Measurements from ENCODE around the gene TAC4.

Gene TAC4, protein sequence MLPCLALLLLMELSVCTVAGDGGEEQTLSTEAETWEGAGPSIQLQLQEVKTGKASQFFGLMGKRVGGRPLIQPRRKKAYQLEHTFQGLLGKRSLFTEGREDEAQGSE

DNA sequence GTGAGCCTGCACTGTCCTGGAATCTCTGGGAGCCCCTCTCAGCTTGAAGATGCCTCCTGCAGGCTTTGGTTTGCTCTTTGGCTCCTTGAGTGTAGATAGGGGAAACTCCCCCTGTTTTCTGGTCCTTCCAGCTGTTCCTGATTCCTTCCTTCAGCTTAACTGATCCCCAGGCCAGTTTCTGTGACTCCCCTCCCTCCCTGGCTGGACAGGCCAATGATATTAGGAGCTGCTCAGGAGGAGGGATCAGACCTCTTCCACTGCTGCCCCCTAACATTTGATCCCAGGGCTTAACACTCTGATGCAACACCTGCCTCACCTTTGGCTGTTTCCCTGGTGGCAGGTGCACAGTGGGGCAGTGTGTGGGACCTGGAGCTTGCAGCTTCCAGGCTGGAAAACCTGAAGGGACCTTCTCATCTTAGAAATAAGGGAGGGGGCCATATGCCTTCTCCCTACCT is at the start of gene TAC4:
Gene TAC4, minus strand, starts transcription at position 51 of the 455 bp plus-strand sequence. CDS start 52 bp downstream, outside the sequence.
- no peak for DNase-seq

DNA sequence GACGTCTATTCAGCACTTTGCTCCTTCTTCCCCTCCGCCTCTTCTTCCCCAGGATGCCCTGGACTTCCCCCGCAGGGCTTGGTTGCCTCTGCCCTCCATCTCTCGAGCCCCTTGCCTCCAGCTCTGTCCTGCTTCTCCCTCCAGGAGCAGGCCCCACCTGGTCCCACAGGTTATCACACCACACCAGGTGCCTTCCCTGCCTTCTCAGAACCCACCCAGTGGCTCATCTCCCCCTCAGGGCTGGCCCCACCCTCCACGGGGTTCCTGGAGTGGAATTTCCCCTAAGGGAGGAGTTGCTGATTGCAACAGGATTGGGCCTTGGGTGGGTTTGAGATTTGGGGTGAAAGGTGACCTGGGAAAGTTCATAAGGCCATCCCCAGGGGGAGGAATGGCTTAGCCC is 49.0 kb upstream of the TAC4 start:
- DNase-seq = no peak

DNA sequence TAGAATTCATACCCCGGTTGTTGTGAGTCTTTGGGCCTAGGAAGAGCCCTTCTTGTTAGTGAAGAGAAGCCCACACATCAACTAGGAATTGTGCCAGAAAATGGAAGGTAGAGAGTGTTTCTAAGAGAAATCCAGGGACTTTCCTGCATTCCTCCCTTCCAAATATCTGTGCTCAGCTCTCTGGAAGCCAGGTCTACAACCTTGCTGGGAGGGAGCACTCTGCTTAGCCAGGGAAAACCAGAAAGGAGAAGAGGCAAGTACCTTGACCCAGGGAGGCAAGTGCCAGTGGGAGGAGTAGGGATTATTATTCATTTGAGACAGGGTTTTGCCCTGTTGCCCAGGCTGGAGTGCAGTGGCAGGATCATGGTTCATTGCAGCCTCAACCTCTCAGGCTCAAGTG is 48.4 kb upstream of the TAC4 start:
- DNase-seq = no peak

DNA sequence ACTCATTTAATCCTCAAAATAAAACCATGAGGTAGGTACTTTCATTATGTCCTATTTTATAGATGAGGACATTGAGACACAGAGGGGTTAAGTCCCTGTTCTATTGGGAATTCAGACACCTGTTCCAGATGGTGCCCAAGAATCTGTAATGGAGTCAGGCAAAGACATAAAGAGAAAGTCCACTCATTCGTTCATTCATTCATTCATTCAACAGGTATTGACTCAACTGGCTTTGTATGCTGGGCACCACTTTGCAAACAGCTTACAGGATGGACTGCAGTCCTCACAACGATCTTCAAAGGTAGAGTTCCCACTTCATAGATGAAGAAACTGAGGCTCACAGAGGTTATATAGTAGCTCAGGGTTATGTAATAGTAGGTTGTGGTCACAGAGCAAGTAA is 47.9 kb upstream of the TAC4 start:
- no peak for DNase-seq

DNA sequence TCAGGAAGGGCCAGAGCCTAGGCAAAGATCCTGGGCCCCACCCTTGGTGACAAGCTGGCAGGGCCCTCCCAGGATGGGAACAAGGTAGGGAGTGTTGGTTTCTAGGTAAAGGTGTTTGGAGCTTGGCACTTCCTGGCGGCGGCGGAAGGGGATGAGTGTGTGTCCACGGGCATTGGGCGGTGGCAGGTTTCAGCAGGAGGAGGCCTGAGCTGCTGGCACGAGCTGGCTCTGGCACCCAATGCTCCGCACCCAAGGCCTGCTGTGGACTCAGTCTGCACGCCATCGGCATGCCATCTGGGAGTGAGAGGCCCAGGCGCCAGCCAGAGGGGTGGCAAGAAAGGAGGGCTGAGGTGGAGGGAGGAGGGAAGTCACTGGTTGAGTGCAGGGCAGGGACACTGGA is 46.9 kb upstream of the TAC4 start:
- no peak for DNase-seq

DNA sequence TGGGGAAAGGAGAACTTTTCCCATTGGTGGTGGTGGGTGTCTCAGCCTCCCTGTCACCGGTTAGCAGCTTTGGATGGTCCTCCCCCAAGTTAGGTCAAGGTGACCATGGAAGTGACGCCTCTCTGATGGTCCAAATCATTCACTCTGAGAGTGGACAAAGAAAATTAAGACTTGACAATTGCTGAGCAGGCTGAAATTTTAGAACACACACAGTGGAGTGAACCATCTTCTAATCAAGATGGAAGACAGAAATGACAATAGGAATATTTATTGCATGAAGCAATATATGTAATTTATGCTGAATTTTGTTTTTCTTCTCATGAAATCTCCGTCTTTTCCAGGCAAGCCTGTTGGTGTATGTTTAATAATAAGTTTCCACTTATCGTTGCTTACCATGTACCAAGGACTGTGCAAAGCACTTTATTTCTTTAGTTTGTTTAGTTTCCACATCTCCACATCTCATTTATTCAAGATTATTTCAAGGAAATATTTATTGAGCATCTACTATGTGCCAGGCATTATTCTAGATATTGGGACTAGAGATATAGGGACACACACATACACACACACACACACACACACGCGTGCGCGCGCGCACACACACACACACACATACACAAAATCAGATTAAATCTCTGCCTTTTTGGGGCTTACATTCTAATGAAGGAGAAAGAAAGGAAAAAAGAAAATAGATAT is 44.0 kb upstream of the TAC4 start:
- DNase-seq = no peak

DNA sequence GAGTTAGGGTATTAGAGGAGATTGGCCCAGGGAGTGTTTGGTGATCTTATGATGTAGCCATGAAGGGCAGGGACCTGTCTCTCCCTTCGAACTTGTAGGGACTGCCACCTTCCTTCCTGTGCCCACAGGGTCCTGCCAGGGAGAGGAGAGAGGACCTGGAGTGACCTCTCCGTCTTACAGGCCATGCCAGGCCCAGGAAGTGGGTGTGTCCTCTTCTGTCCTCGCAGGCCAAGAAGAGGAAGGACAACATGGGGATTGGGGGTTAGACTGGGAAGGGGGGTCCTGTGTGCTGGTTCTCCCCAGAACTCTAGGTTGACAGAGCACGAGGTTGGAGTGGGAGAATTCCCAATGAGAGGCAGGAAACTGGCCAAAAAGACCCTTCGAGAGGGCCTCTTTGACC is 43.4 kb upstream of the TAC4 start:
- no peak for DNase-seq

DNA sequence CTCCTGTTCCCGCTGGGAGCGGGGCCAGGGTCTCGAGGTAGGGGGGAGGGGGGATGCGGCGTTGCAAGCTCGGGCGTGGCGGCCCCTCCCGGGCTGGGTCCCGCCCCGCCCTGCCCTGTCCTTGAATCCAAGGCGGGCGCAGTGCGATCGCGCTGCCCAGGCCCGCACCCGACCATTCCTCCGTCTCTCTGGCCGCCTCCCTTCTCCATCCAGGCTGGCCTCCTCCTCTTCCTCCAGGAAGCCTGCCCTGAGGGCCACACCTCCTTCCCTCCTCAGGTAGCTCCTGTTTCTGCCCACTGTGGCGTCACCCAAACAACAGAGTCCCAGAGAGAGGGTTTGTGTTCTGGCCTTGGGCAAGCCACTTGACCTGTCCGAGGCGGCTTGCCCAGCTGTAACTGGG is 43.0 kb upstream of the TAC4 start:
- no peak for DNase-seq

DNA sequence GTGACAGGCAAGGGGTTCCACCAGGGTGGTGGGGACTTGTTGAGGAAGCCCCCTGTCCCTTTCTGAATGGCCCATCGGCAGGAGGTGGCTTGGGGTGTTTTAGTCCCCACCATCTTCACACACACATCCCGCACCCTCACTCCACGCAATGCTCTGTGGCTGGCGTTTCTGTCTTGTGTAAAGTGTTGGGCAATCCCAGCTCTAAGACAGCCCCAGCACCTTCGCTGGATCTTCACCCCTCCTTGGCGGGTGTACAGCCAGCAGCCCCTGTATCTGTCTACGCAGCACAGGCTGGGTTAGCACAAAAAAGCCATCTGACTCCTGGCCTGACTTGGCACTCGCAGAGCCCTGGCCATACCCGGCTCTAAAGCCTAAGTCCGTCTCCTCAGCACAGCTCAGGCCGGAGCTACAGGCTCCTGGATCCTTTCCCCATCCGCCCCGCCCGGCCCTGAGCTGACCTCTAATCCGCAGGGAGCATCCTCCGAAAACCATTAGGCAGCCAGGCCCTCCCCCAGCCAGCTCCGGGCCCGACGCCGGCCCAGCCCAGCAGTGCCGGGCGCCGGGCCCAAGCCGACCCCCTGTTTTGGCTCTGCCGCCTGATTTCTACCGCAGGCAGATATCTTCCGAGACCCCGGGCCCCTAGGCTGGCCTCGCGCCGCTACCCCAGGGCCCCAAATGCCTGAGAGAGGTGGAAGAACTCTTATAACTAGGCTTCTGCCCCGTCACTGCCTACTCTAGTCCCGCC is 42.4 kb upstream of the TAC4 start:
- no peak for DNase-seq

DNA sequence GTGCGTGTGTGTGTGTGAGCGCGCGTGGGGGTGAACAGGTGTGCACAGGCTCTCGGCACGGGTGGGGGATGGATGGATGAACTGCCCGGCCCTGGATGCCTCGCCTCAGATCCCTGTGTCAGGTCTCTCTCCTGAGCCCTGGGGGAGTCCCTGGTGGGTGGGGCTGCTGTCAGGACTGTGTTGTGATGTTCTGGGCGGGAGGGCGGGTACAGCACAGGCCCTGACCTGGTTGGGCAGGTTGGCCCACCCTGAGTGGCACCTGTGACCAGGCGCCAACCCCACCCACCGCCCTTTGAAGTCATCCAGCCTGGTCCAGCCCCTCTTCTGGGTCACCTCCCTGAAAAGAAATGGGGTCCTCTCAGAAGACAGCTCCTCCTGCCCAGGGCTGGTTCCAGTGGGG is 41.6 kb upstream of the TAC4 start:
- DNase-seq = no peak

DNA sequence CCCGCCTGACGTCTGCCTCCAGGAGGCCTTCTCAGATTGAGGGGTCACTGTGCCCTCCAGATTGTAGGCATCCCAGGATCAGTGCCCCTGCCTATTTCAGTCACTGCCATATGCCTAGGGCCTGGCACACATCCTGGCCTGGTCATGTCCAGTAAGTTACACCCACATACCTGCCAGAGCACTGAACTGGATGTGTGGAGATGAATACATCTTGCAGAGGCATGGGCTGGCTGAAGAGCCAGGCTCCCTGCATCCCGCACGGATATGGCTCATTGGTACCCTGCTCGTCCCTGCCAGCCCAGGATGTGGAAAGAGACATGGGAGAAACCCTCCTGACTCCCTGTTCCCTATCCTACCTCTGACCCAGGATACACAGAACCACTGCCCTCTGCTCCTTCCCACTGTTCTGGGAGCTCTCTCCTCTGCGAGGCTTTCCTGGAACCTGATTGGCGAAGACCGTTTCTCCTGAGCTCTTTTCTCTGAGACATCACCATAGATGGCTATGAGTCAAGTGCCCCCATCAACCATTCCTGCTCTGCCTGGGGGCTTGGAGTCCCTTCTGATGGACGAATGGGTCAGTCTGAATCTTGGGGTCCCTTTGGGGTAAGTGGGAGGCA is 40.0 kb upstream of the TAC4 start:
- DNase-seq = no peak

DNA sequence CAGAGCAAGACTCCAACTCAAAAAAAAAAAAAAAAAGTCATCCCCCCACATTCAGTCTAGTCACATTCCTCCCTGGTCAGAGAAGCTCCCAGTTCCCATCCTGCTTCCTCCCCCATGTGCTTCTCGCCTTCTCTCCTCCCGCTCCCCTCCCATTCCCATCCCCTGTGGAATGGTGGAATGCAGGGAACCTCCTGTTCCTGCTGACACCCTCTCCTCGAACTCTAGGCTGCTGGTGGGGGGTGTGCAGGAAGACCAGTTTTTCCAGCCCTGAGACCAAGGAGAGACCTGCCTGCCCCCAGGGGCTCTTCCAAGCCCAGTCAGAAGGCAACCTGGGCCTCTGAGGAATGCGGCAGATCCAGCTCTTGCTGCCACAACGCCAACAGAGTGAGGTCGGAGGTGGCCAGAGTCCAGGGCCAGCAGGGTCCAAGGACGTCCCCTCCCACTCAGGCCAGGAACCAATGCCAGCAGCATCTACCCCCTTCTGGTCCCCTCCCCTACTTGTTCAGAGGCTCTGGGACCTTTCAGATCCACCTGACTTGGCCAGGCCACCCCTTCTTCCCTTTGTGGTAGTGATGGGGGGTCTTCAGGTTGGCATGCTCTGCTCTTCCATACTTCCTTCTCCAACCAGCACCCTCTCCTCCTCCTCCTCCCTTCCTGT is 39.3 kb upstream of the TAC4 start:
- no peak for DNase-seq

DNA sequence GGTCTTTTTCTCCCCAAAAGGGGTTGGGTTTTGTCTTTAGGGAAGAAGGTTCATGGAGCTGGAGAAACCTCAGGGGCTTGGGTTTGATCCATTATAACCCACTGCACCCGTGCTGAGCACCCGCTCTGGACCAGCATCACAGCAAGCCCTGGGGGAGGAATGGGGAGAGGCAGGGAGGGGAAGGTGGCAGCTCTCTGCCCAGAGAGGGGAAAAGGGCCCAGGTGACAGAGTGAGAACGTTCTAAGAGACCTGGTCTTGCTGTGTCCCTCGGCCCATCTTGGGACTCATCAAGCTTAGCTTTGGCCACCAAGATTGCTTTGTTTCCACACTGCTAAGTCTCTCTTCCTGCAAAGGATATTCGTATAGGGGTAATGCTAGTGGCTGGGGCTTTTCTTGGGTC is 38.2 kb upstream of the TAC4 start:
- no peak for DNase-seq

DNA sequence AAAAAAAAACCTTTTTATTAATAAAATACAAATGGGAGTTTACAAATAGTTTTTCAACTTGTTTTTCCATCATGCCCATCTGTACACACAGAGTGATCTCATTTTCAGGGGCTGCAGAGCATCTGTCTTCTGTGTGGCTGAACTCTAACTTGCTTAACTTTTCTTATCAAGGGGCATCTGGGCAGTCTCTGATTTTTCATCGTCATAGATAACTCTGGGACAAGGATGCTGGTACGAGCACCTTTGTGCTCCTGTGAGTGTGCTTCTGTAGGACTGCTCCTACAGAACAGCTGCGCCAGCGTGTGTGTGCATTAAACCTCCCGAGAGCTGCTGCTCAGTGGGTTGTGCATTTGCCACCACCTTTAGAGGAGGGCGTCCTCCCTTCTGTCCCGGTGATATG is 34.6 kb upstream of the TAC4 start:
- DNase-seq = no peak

DNA sequence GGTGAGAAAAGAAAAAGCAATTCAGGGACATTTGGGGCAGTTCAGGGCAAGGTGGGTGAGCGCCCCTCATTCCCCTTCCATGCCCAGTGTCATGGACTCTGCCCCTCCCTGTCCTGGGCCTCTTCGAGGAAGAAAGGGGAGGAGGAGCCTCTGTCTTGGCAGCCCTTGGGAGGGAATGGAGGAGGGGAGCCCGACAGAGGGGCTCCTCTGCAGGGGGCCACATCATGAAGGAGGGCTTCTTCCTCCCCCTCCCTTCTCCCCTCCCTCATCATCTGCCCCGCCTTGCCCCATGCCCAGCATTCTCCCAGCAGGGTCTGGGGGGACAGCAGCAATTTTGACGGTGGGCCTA is 33.2 kb upstream of the TAC4 start:
- no peak for DNase-seq

DNA sequence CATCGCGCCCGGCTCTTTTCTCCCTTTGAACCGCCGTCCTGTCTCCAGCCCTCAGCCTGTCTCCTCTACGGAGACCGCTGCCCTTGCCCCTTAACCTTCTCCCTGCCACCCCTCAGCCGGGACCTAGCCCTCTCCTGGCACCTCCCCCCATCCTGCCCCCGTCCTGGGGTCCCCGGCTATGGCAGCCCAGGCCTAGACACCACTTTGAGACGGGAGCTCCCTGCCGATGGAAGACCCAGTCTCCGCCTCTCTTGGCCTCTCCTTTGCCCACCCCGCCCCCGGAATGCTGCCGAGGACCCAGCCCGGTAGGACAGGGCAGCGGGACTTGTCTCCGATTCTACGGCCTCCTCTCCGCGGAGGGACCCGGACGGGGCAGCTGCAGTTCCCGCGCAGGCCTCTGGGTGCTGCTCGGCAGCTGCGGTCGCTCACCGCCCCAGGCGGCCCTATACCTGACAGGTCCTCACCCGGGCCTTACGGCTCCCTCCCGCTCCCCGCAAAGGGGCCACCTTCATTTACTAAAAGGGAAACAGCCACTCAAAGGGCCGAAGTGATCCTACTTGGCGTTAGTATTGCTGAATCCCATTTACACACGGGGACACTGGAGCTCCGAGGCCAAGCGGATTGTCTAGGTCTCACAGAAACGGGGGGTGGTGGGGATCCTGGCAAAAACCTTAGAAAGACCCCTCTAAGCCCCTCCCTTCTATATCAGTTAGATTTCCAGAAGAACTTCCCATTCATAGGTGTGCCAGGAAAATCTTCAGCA is 32.6 kb upstream of the TAC4 start:
- peak; percentile 58 for DNase-seq

DNA sequence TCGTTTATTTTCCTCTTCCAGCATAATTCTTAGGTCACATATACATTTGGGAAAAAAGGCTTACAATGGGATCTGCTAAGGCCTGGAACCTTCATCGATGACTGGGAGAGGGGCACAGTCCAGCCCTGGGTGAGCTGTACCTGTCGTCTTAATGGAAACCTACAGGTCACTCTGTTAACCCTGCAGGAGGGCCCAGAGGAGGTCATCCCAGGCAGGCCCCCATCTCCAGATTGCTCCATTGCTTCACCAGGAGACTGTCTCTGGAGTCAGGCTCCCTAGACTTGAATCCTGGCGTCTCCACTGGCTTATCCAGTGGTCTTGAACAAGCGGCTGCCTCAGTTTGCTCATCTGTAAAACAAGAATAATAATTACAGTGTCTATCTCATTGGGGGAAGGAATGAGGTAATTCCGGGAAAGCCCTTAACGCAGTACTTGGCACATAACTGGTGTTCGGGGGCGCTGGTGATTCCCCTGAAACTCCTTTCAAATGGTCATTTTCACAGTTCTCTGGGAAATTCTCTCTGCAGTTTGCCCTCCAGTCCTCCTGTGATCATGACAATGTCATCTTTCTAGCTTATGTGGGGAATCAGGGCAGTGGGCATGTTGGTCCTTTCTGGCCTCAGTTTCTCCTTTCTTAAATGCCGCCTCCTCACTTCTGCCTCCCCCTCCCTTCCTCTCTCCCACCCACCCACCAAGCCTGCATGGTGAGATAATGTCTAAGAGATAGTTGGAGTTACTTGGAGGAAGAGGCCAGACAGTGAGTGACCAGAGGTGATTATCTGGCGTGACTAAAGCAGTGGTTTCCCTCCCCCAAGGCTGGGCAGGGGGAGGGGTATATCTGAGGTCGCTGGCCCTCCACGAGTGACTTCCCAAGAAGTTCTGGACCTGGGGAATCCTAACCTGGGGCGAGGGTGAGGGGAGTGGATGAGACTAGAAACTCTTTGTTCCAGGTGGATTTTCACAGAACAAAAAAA is 31.3 kb upstream of the TAC4 start:
- DNase-seq = no peak

DNA sequence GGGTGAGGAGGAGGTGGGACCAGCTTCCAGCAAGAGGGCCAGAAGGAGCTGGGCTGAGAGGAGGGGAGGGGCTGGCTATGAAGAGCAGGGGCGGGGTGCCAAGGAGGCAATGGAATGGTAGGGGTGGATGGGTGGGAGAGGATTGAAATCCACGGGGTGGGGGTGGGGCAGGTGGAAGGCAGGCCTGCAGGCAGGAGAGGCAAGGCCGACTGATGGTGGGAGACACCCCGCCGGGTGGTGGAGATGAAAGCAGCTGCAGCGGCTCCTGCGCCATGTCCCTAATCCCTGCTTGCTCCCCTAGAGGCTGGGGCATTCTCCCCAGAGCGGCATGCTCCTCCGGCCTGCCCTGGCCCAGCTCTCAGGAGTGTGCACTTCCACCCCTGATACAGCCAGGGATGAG is 27.8 kb upstream of the TAC4 start:
- no peak for DNase-seq

DNA sequence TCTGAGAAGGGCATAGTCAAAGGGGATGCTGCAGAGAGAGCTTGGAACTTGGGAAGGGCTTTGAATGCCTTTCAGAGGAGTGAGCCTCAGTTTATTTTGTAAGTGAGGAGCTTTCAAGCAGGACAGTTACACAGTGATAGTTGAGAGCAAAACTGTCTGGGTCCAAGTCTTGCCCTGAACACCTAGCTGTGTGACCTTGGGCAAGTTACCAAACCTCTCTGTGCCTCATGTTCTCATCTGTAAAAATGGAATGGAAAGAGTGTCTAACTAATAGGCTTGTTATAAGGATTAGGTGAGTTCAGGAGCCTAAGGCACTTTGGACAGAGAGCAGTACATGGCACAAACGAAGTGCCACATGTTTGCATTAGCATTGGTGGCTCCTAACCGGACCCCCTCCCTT is 27.0 kb upstream of the TAC4 start:
- DNase-seq = no peak

DNA sequence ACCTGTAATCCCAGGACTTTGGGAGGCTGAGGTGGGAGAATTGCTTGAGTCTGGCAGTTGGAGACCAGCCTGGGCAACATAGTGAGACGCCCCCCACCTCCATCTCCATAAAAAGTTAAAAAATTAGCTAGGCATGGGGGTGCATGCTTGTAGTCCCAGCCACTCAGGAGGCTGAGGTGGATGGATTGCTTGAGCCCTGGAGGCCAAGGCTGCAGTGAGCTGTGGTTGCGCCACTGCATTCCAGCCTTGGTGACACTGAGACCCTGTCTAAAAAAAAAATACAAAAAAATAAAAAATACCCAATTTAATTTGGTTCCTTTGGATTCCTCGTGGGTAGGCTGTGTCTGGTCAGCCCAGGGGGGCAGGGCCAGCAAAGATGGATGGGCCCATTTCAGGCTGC is 26.1 kb upstream of the TAC4 start:
- DNase-seq = no peak

DNA sequence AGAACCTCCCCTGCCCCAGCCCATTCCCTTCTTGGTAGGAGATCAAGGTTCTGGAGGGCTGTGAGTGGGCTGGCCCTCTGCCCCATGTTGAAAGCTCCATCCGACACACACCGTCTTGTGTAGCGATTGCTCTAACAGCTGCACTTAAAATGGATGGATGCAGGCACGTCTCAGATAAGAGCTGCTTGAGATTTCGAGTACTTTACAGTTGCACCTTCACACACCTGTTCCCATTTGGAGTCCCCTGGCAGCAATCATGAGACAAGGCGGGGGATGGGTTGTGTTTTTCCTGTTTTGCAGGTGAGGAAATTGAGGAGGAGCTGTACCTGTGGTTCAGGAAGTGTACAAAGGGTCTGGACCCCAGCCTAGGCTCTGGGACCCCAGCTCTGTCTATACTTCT is 25.6 kb upstream of the TAC4 start:
- DNase-seq = no peak
